HepG2 (cell line): ENCODE results near the gene PRXL2B. TPM values are rescaled to one million over a fixed set of nuclear protein-coding genes. Genes with fewer than 3 reads are reported as not detected.

Source experiments
- ARHGAP35 ChIP-seq: sonication (generic); formaldehyde crosslinking; IDR thresholded peaks from 2 replicates; pipeline ENCODE4 v1.9.0; 2022; ENCODE audit warnings: mild to moderate bottlenecking, inconsistent platforms, moderate library complexity, missing genetic modification reagents, borderline replicate concordance
- ATF1 ChIP-seq: IDR thresholded peaks from 2 replicates; pipeline ENCODE4 v1.6.1; 2016; ENCODE audit warnings: mild to moderate bottlenecking, control low read depth
- FOXP4 ChIP-seq: sonication (generic); formaldehyde crosslinking; IDR thresholded peaks from 2 replicates; pipeline ENCODE4 v1.4.0; 2020; ENCODE audit warnings: missing genetic modification reagents
- GMEB2 ChIP-seq: IDR thresholded peaks from 2 replicates; pipeline ENCODE4 v1.6.1; 2016; ENCODE audit warnings: missing biosample characterization, missing genetic modification reagents, low read depth
- HNRNPL ChIP-seq: fragments of 200-400 bp; formaldehyde crosslinking; IDR thresholded peaks from 2 replicates; pipeline ENCODE4 v1.6.1; 2017; ENCODE audit warnings: mild to moderate bottlenecking, low read depth, low read length
- KMT2A ChIP-seq: sonication (generic); formaldehyde crosslinking; IDR thresholded peaks from 2 replicates; pipeline ENCODE4 v1.4.0; 2020; ENCODE audit warnings: missing genetic modification reagents
- NPAS2 ChIP-seq: sonication (generic); formaldehyde crosslinking; IDR thresholded peaks from 2 replicates; pipeline ENCODE4 v1.8.0; 2022; ENCODE audit warnings: mild to moderate bottlenecking, missing genetic modification reagents, borderline replicate concordance
- PATZ1 ChIP-seq: sonication (generic); formaldehyde crosslinking; IDR thresholded peaks from 2 replicates; pipeline ENCODE4 v1.4.0; 2020; ENCODE audit warnings: missing genetic modification reagents
- PCBP2 ChIP-seq: fragments of 200-400 bp; formaldehyde crosslinking; optimal IDR thresholded peaks from 2 replicates; pipeline ENCODE3; 2018; ENCODE audit warnings: low read length, low read depth; ENCODE audit not compliant: poor library complexity, severe bottlenecking
- RFX1 ChIP-seq: fragments of 450-650 bp; IDR thresholded peaks from 2 replicates; pipeline ENCODE4 v1.6.1; 2017
- SIX1 ChIP-seq: sonication (generic); formaldehyde crosslinking; IDR thresholded peaks from 2 replicates; pipeline ENCODE4 v1.4.0; 2020; ENCODE audit warnings: missing genetic modification reagents, borderline replicate concordance
- TCF7 ChIP-seq: sonication (generic); IDR thresholded peaks from 2 replicates; pipeline ENCODE4 v1.6.1; 2016; ENCODE audit warnings: antibody characterized with exemption, low read depth
- ZBTB37 ChIP-seq: sonication (generic); formaldehyde crosslinking; IDR thresholded peaks from 2 replicates; pipeline ENCODE4 v1.4.0; 2020; ENCODE audit warnings: mild to moderate bottlenecking, missing genetic modification reagents
- ZNF142 ChIP-seq: sonication (generic); formaldehyde crosslinking; IDR thresholded peaks from 2 replicates; pipeline ENCODE4 v1.4.0; 2020; ENCODE audit warnings: missing genetic modification reagents
- ZNF225 ChIP-seq: sonication (generic); formaldehyde crosslinking; IDR thresholded peaks from 2 replicates; pipeline ENCODE4 v1.4.0; 2020; ENCODE audit warnings: mild to moderate bottlenecking, missing genetic modification reagents
- ZNF484 ChIP-seq: sonication (generic); formaldehyde crosslinking; IDR thresholded peaks from 2 replicates; pipeline ENCODE4 v1.5.1; 2020; ENCODE audit warnings: mild to moderate bottlenecking, low read depth, missing genetic modification reagents, borderline replicate concordance
- polyA plus RNA-seq, 8 experiments: library from polyadenylated mRNA; depleted of rRNA in 3 of 8; stranded (reverse) in 7 of 8; unstranded in 1 of 8; fragments of >200 nt; fragmentation: Illumina TruSeq in 4 of 8; extraction: Trizol in 4 of 8; gene quantifications; 2 replicates each; pipeline versions ENCODE4 v1.2.1 to v1.2.3, GENCODE V29; 2011 to 2016; ENCODE audit warnings: low read depth in 4 of 8, missing spikeins in 1 of 8, mixed read lengths in 1 of 8; ENCODE audit not compliant: insufficient read depth in 1 of 8
- total RNA-seq, 5 experiments: library from RNA; depleted of rRNA; stranded (reverse); fragments of >200 nt; fragmentation: Illumina TruSeq; extraction: Trizol; gene quantifications; 2 replicates each; pipeline ENCODE4 v1.2.3, GENCODE V29; 2016; ENCODE audit warnings: low read depth in 1 of 5

PRXL2B gene
- total and polyA plus RNA-seq, 2 of the 13 experiments (the other 11 are each of a cell fraction or from before 2014, with no cell fraction given): 16.8 to 22.1 TPM

GRCh38 chr1:2587071-2587859, 688 bp downstream of the PRXL2B start (continued):
- TF ChIP-seq ZNF142 (CRISPR knock-in tag): no peak
- peak; percentile 40; the same call in 1 of the 2 replicates for TF ChIP-seq KMT2A
- no peak for TF ChIP-seq PCBP2
- TF ChIP-seq ZBTB37 (CRISPR knock-in tag): no peak
- no peak for TF ChIP-seq TCF7
- 0 out of 2 replicates have a peak, but pooled peaks have one; percentile 59 for TF ChIP-seq HNRNPL
- no peak for TF ChIP-seq RFX1
- no peak for TF ChIP-seq ARHGAP35 (CRISPR knock-in tag)
- no peak for TF ChIP-seq NPAS2
- TF ChIP-seq ZNF225 (CRISPR knock-in tag): no peak
- no peak for TF ChIP-seq SIX1 (CRISPR knock-in tag)
- TF ChIP-seq PATZ1 (CRISPR knock-in tag): no peak; the same call in 1 of the 2 replicates
- TF ChIP-seq FOXP4 (CRISPR knock-in tag): no peak
- no peak for TF ChIP-seq GMEB2
- TF ChIP-seq ZNF484: no peak
- TF ChIP-seq ATF1 (CRISPR knock-in tag): no peak
